HG02840 (cell line): ENCODE data around the gene DNPEP.

ENCODE experiments used
- ATAC-seq: cut with Tn5 transposase; IDR thresholded peaks from one replicate; pipeline ENCODE4 v1.9.1; 2021; ENCODE audit warnings: mild to moderate bottlenecking, moderate library complexity, moderate number of reproducible peaks; ENCODE audit not compliant: unreplicated experiment, low FRiP score

The DNPEP gene

DNA sequence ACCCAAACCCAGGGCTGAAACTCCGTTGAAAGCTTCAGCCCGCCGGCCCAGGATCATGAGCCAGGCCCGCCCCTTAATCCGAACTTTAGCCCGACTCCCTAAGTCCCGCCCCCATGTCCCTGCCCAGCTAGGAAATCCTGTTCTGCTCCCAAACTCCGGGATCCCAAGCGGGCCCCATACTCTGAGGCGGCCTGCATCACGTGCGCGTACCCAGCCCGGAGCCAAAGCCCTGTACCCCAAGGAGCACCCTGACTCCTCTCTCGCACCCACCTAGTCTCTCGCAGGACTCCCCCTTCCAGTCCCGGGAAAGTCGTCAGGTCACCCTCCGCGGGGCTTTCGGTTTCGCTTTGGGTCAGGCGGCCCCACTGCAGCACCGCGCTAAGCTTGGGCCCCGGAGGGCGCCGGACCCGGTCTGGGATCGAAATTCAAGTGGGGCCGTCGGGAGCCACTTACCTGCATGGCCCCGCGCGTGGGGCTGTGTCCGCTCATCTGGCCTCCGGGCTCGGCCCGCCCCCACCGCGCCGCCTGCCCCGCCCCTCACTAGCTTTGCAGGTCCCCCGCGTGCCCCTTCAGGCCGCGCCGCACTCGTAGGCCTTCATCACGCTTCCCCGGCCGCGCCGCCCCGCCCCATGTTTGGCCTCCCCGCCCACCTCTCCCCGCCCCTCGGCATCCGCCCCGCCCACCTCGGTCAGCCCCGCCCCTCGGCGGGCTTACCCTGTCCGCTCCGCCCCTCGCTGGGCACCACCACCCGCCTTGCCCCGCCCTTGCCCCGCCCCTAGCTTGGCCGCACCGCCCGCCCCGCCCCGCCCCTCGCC, at the start of gene DNPEP:
Gene DNPEP, minus strand, starts transcription at position 607 of the 815 bp plus-strand sequence. Its CDS starts 118 bp downstream, at position 489.
- ATAC-seq: peak; percentile 63

DNA sequence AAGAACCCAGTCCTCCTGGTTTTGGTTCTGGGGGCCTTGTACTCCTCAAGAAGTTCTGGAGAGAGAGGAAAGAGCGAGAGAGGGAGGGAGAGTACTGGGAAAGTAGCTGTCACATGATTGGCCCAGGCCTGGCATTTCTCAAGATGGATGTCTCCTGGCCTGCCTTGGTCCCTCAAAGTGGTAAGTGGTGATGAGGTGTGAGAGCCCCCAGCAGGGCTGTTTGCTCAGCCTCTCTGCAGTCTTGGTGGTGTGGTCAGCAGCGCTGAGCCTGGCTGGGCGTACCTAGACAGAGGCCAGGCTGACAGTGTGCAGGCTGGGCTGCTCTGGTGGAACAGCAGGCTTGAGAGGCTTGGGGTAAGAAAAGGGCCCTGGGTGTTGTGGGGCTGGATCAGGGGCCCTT, 49.4 kb upstream of the DNPEP start:
- ATAC-seq: no peak

- no peak for ATAC-seq
These were observed 48.8 kb upstream of the DNPEP start for GRCh38 chr2:219436491-219436890.

- ATAC-seq: no peak
These were observed 48.0 kb upstream of the DNPEP start for GRCh38 chr2:219435701-219436100.

DNA sequence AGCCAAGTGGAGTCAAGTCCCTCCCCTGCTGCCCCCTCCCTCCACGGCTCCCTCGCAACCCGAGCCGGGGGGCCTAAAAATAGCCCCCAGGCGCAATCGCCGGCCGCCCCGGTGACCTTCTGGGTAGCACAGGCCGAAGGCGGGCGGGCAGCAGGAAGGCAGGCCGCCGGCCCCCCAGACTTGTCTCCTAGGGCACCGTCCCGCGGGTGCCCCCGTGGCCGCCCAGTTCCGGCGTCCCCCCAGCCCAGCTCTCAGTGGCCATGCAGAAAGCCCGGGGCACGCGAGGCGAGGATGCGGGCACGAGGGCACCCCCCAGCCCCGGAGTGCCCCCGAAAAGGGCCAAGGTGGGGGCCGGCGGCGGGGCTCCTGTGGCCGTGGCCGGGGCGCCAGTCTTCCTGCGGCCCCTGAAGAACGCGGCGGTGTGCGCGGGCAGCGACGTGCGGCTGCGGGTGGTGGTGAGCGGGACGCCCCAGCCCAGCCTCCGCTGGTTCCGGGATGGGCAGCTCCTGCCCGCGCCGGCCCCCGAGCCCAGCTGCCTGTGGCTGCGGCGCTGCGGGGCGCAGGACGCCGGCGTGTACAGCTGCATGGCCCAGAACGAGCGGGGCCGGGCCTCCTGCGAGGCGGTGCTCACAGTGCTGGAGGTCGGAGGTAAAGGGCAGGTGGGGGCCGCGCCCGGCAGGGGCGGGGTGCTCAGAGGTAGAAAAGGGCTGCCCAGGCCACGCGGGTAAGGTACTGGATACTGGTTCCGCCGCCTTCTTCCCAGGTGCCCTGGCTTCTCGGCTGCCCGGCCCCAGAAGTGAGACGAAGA, 47.2 kb upstream of the DNPEP start, which contains the start of gene SPEG:
Gene SPEG, plus strand, starts transcription at position 126 of the 808 bp plus-strand sequence. Its CDS starts 135 bp downstream, at position 261.
- no peak for ATAC-seq

DNA sequence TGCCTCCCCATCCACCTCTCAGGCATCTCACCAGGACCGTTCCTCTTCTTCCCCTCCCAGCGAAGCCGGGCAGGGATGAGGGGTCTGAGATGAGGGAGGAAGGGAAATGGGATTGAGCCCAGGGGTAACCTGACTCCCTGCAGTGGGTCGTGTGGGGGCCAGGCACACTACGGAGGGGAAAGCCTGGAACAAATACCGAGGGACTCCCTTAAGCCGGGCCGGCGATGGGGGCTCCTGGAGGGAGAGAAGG, 46.7 kb upstream of the DNPEP start:
- no peak for ATAC-seq

GRCh38 chr2:219433666-219434467, 46.2 kb upstream of the DNPEP start:
- no peak for ATAC-seq

- ATAC-seq: no peak
These were observed 43.2 kb upstream of the DNPEP start for GRCh38 chr2:219430633-219431615.

GRCh38 chr2:219429958-219430606, 42.4 kb upstream of the DNPEP start:
- ATAC-seq: no peak

DNA sequence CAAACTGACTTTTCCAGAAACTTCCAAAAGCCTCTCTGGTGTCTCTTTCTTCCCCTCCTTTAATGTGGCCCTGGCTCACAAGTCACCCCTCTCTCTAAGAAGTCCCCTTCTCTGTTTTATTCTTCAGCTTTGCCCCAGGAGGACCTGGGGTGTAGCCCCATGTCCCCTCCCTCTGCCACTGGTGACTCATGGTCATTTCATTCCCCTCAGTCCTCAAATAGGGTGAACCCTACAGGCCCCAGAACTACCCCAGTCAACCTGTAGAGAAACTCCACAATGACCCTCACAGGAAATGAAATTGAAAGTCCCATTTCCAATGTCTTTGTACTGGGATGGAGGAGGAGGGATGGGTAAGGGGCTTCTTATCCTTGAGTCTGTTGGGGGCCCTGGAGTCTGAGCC, 40.8 kb upstream of the DNPEP start:
- no peak for ATAC-seq

DNA sequence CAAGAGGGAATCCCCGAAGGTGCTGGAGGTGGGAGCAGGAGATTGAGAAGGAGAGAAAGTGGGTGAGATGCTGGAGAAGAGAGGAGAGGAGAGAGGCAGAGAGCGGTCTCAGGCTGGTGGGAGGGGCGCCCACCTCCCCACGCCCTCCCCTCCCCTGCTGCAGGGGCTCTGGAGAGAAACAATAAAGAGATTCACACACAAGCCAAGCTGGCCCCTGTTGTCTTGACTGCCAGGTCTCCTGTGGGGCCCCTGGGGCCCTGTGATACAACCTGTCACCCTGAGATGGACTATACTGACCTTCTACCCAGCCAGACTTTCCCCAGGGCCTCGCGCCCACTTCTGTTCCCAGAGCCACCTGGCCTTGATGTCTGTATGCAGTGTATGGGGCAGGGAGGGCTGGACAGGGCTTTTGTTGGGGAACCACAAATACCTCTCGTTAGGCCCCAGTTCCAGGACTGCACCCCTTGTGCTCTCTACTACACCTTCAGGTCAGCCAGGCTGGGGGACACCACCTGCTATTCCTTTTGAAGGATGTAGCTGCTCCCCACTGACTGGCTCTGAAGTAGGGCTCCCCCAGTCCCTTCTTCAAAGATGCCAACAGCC, 38.9 kb upstream of the DNPEP start:
- ATAC-seq: no peak

- ATAC-seq: no peak
These were observed 38.3 kb upstream of the DNPEP start for GRCh38 chr2:219426068-219426443.

DNA sequence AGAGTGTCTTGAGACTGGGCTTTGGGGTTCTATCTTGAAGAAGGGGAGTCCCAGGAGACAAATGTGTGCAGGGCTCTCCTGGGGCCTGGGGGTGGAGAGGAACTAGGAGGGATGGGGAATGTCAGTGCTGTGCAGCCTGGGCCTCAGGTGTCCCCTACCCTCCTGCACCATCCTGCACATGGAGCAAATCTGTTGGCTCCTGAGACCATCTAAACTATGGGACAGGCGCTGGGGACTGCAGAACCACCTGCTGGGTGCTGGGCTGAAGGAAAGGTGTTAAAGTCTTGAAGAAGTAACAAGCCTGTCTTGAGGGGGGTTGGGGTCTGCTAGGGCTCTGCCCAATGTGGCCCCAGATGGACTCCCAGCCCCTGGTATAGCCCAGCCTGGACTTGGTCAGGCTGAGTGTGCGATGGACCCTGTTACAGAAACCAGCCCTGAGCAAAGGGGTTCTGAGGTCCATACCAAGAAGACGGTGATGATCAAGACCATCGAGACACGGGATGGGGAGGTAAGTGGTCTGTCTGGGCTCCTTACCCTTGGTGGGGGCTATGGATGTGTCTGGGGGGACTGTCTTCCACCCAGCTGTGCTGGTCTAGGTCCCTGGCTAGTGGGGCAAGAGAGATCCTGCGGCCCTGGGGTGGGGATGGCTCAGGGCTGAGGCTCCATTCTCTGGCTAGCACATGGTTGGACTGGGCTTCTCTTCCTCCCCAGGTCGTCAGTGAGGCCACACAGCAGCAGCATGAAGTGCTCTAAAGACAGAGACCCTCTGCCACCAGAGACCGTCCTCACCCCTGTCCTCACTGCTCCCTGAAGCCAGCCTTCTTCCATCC, 37.7 kb upstream of the DNPEP start:
- ATAC-seq: no peak

DNA sequence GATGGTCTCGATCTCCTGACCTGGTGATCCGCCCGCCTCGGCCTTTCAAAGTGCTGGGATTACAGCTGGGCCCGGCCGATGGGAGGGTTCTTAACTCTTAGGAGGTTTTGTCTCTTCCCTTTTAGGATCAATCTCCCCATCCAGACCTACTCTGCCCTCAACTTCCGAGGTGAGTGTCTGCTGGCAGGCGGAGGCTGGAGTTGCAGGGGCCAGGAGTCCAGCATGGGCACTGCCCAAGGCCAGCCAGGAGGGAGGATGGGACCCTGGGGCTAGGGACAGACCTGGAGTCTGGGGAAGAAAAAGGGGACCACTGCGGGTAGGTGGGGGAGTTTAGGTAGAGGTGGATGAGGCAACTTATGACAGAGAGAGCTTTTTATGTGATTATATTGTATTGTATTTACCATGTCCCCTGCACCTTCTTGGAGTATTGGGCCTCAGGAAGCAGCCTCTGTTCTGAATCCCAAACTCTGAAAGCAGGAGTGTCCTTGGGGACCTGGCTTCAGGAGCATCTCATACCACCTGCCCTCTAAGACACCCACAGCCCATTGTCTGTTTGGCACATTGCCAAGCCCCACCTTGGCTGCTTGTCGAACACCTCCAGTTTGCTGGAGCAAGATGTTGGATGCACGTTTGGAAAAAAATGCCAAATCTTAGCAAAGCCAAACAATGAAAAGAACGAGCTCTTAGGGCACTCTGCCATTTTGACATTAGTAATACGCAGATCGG, 36.1 kb upstream of the DNPEP start:
- ATAC-seq: no peak

DNA sequence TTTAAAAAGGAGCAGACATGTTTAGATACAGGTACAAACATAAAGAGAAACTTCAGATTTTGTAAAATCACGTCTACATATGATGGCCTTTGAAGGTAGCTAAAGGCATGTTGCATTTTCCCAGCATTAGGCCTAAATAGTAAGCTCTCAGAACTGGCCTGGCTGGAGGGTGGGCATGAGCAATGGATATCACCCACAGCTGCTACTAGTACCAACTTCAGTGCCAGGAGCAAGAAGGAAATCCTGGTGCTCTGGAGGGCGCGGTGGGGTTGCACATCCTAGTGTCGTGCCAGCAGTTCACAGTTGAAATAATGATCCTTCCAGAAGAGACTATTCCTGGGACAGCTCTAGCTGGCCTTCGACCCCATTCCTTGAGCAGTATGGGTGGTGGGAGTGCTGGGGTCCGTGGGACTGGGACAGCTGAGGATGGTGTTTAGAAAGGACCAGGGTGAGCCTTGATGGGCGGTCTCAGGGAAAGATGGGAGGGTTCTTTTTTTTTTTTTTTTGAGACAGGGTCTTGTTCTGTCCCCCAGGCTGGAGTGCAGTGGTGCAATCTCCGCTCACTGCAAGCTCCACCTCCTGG, 35.3 kb upstream of the DNPEP start:
- ATAC-seq: no peak

DNA sequence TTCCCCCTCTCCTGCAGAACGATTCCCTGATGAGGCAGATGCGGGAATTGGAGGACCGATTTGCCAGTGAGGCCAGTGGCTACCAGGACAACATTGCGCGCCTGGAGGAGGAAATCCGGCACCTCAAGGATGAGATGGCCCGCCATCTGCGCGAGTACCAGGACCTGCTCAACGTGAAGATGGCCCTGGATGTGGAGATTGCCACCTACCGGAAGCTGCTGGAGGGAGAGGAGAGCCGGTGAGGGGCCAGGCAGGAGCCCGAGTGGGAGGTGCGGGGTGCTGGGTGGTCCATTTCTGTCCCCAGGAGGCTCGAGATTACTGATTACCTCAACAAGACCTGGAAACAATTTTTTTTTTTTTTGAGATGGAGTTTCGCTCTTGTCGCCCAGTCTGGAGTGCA, 33.6 kb upstream of the DNPEP start:
- no peak for ATAC-seq

DNA sequence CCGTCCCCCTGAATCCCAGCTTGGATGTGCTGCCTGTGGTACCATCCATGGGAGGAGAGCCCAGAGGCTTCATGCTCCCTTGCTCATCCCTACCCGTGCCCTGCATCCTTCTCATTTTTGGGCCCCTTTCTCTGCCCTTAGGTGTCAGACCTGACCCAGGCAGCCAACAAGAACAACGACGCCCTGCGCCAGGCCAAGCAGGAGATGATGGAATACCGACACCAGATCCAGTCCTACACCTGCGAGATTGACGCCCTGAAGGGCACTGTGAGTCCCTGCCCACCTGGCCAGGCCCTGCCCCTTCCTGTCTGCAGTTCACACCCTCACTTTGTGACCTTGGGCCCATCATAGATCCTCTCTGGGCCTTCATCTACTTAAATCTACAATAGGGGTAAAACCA, 33.0 kb upstream of the DNPEP start:
- no peak for ATAC-seq
